Smooth muscle cell of the umbilical artery (primary cell): ENCODE data around the gene CDKN2B-AS1. TPM values are rescaled to one million over a fixed set of nuclear protein-coding genes. Genes with fewer than 3 reads are reported as not detected.

Source experiments
- total RNA-seq: library from RNA; depleted of rRNA; stranded (reverse); fragments of >200 nt; gene quantifications from 2 replicates; pipeline ENCODE4 v1.2.3, GENCODE V29; 2014

CDKN2B-AS1 gene
- total RNA-seq, result 4.2 and 6.5 TPM in 2 replicates

GRCh38 chr9:21994556-21995005, at the start of gene CDKN2B-AS1:
TSS of gene CDKN2B-AS1 (plus strand) at chr9:21994791.

GRCh38 chr9:21993893-21994555, 567 bp upstream of the CDKN2B-AS1 start, which contains the start of gene CDKN2A:
TSS of gene CDKN2A (minus strand) at chr9:21994392.

GRCh38 chr9:22008717-22009505, 14.3 kb downstream of the CDKN2B-AS1 start, which contains the start of gene CDKN2B:
TSS of gene CDKN2B (minus strand) at chr9:22009305. CDS start at chr9:22008953, 352 bp downstream.

Other genes starting within 250 kb of the CDKN2B-AS1 start
- gene MTAP, start 192.2 kb upstream of the CDKN2B-AS1 start, total RNA-seq, result 40.1 and 88.5 TPM in 2 replicates
- 25.8 and 27.9 TPM in 2 replicates for gene CDKN2A, start 399 bp upstream of the CDKN2B-AS1 start, total RNA-seq
- 74.0 and 173 TPM in 2 replicates for gene CDKN2B, start 14.5 kb downstream of the CDKN2B-AS1 start, total RNA-seq